ENCODE results near the gene TBC1D16.
"Not testable (repeated sequence)": the region's sequence is repeated elsewhere in the genome, so short reads cannot be mapped to it uniquely, and the experiment has no call there.

Gene TBC1D16

DNA sequence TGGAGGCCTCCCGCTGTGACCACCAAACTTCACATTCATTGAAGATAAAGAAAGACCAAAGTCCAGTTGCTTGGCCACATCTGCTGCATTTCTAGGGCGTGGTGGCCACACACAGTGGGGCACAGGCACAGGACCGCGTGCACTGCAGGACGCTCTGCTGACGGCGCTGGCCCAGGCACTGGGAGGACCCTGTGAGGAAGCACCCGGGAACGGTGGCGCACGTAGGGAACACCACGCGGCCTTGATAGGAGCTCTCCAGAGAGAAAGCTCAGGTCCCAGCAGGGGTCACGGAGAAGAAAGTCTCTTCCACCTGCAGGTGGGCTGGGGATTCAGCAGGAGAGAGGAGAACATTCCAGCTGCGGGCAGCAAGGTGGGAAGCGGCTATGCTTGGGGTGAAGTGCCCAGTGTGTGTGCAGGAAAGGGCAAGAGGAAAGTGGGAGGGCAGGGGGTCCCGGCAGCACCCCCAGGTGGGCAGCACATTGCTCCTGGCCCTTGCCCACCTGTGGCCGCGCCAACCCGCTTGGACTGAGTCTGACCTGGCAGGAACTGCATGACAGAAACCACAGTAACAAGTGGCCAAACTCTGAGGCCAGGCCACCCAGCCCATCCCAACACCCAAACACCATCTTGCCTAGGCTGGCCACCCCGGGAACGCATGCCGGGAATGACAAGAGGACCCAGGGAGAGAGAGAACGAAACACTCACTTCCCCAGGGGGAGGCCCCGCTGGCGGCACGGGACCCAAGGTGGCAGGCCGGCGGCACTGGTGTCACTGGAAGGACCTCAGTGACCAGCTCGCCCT lies 32.8 kb downstream of the TBC1D16 start:
- no peak for DNase-seq

GRCh38 chr17:80002070-80002641 lies 33.5 kb downstream of the TBC1D16 start:
- DNase-seq, result no peak

DNA sequence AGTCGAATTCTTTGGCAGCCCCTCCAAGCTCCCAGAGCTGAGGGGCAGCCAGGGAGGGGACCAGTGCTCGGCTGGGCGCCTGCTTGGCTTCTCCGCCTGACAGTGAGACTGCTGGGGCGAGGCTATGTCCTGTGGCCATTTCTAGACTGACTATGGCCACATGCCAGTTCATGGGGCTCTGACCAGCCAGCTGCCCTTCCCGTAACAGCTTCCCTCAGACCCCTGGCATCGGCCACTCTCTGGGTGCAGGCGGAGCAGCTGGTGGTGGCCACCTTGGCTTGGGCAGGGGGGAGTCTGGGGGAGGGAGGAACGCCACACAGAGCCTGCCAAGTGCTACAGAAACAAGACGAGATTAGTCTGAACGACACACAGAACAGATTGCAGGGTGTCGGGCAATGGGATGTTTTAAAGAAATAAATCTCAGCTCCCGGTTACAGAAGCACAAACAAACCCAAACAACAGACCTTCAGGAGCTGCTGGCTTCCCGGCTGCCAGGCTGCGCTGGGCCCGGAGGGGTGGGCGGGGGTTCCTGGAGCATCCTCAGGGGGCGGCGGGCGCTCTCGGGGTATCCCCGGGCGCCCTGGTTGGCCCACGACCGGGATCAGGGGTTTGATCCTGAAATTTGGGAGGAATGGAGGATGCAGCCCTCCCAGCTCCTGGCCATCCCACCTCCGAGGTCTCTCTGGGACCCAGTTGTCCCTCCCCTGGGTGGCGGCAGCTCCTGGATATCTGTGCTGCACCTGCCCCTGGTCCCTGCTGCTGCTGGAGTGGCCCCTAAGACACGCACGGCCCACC lies 34.5 kb downstream of the TBC1D16 start:
- DNase-seq, result no peak

DNA sequence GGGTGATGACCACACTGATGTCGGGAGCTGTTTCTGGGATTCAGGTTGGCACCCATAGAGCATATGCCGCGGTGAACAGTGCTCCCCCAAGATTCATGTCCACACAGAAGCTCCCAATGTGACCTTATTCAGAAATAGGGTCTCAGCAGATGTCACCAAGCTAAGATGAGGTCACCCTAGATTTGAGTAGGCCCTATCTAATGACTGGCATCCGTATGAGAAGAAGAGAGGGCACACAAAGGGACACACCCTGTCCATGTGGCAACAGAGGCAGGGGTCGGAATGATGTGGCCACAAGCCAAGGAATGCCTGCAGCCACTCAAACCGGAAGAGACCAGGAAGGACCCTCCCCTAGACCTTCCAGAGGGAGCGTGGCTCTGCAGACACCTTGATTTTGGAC lies 35.5 kb downstream of the TBC1D16 start:
- DNase-seq, result no peak

DNA sequence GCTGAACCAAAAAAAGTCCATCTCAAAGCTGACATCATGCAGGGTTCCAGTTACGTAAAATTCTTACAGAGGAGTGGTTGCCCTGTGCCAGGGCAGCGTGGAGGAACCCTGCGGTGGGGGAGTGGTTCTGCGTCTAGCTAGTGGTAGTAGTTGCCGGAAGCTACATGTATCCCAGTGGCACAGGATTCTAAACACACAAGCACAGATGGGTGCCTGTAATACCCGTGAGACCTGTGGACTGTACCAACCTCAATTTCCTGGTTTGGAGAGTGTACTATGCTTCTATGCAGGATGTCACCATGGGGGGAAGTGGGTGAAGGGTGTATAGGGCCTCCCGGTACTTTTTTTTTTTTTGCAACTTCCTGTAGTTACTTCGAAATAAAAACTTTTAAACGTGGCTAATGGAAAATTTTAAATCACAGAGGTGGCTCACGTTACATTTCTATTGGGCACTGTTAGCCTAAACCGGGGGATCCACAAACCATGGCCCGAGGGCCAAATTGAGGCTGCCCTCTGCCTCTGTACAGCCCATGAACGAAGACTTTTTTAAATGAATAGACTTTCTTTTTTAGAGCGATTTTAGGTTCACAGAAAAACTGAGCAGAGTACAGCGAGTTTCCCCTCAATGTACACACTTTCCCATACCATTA lies 38.5 kb downstream of the TBC1D16 start:
- DNase-seq, result peak; percentile 59

DNA sequence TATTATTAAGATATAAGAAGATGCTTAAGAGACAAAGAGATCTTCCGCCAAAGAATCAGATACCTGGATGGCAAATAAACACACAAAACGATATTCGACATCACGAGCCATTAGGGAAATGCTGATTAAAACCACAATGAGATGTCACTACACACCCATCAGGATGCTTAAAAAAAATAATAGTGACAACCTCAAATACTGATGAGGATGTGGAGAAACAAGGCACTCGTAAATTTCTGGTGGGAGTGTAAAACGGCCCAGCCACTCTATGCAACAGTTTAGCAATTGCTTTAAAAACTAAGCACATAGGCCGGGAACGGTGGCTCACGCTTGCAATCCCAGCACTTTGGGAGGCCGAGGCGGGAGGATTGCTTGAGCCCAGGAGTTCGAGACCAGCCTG lies 39.4 kb downstream of the TBC1D16 start:
- DNase-seq, result no peak

- DNase-seq, result no peak
These were observed 40.0 kb downstream of the TBC1D16 start for GRCh38 chr17:79995696-79996095.

DNA sequence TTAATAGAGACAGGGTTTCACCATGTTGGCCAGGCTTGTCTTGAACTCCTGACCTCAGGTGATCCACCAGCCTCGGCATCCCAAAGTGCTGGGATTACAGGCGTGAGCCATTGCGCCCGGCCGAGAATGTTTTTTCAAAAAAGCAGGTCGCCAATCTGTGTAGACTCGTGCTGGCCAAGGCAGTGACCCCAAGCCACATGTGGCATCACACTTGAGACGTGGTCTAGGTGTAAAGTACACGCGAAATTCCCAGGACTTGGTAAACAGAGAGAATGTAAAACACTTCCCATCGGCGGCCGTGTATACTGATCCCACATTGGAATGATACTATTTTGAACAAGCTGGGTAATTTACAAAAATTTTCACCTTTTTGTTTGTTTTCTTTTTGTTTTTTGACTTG lies 41.1 kb downstream of the TBC1D16 start:
- DNase-seq, result no peak

DNA sequence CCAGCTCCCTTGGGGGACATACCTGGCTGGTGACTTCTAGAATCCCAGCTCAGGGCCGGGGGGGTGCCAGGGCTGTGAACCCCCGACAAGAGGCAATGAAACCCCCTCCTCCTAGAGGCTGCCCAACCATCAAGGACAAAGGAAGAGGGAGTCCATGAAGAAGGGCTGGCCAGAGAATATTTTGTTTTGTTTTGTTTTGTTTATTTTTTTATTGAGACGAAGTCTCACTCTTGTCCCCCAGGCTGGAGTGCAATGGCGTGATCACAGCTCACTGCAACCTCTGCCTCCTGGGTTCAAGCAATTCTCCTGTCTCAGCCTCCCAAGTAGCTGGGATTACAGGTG lies 41.5 kb downstream of the TBC1D16 start:
- not testable (repeated sequence) for DNase-seq

- no peak for DNase-seq
These were observed 42.1 kb downstream of the TBC1D16 start for GRCh38 chr17:79993390-79994227.

- DNase-seq, result no peak
These were observed 42.9 kb downstream of the TBC1D16 start for GRCh38 chr17:79992649-79993389.

- DNase-seq, result no peak
These were observed 43.6 kb downstream of the TBC1D16 start for GRCh38 chr17:79991924-79992648.

GRCh38 chr17:79991140-79991923 lies 44.3 kb downstream of the TBC1D16 start:
- DNase-seq, result peak; percentile 74

DNA sequence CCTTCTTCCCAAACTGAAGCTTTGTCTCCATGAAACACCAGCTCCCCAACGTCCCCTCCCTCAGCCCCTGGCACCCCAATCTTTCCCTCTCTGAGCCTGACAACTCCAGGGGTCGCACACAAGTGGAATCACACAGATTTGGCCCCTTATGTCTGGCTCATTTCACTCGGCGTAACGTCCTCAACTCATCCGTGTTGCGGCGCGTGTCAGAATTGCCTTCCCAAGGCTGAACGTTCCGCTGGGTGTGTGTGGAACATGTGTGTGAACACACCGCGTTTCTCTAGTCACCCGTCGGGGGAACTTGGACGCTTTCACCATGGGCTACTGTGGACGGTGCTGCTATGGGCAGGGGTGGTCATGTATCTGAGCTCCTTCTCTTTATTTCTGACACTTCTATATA lies 45.0 kb downstream of the TBC1D16 start:
- DNase-seq, result no peak

- DNase-seq, result no peak
These were observed 45.5 kb downstream of the TBC1D16 start for GRCh38 chr17:79990051-79990592.

- no peak for DNase-seq
These were observed 46.4 kb downstream of the TBC1D16 start for GRCh38 chr17:79989106-79989835.

DNA sequence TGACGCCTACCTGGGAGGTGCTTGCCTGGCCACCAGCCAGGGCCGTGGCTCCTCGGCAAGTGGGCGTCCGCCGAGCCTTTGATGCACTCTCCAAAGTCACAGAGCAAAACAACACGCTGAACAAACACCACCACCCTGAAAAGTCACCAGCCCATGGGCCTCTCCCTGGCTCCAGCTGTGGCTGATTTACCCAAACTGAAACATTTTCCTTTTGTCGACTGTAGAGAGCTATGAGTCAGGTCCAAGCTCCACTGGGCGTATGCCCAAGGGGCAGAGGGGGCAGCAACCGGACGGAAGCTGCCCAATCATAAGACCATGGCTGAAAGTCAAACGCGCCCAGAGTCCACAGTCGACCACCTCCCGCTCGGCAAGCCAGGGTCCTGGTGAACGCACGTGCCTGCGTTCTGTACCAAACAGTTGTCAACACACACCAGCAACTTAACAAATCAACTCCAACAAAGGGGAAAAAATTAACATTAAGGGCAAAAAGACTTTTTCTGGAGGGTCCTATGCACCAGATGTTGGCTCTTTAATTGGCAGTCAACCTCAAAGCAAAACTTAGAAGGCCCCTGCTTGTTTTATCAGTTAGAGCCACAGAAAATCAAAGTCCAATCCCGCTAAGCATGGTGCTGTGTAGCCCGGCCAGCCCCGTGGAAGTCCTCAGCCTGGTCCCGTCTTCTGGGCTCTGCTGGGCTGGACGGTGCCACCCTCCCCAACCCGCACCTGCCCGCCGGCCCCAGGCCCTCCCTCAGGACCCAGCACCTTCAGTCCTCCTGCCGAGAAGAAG lies 47.3 kb downstream of the TBC1D16 start:
- no peak for DNase-seq

GRCh38 chr17:79987935-79988184 lies 47.8 kb downstream of the TBC1D16 start:
- no peak for DNase-seq
